HEK293T (cell line): ENCODE data around the gene PDILT.

Source experiments
- BHLHE40 ChIP-seq: fragments of 450-650 bp; IDR thresholded peaks from 2 replicates; pipeline ENCODE4 v1.6.1; 2016; ENCODE audit warnings: mild to moderate bottlenecking, moderate library complexity, borderline replicate concordance
- ELF4 ChIP-seq: fragments of 450-650 bp; IDR thresholded peaks from 2 replicates; pipeline ENCODE4 v1.6.1; 2017; ENCODE audit warnings: antibody characterized with exemption
- FOXA1 ChIP-seq: fragments of 450-650 bp; IDR thresholded peaks from 2 replicates; pipeline ENCODE4 v1.6.1; 2016; ENCODE audit warnings: mild to moderate bottlenecking
- FOXK2 ChIP-seq: fragments of 450-650 bp; IDR thresholded peaks from 2 replicates; pipeline ENCODE4 v1.6.1; 2016; ENCODE audit warnings: mild to moderate bottlenecking
- FOXM1 ChIP-seq: fragments of 450-650 bp; IDR thresholded peaks from 2 replicates; pipeline ENCODE4 v1.6.1; 2017; ENCODE audit warnings: mild to moderate bottlenecking, borderline replicate concordance
- HDGF ChIP-seq: fragments of 450-650 bp; IDR thresholded peaks from 2 replicates; pipeline ENCODE4 v1.6.1; 2017; ENCODE audit warnings: antibody characterized with exemption, borderline replicate concordance
- L3MBTL2 ChIP-seq: fragments of 450-650 bp; conservative IDR thresholded peaks from 2 replicates; pipeline ENCODE4 v1.6.1; 2016; ENCODE audit warnings: mild to moderate bottlenecking
- NFRKB ChIP-seq: fragments of 450-650 bp; IDR thresholded peaks from 2 replicates; pipeline ENCODE4 v1.6.1; 2016; ENCODE audit warnings: mild to moderate bottlenecking, moderate library complexity
- SP1 ChIP-seq: fragments of 450-650 bp; IDR thresholded peaks from 2 replicates; pipeline ENCODE4 v1.6.1; 2017
- SUZ12 ChIP-seq: fragments of 450-650 bp; IDR thresholded peaks from 2 replicates; pipeline ENCODE4 v1.6.1; 2016; ENCODE audit warnings: mild to moderate bottlenecking
- TARDBP ChIP-seq: fragments of 450-650 bp; IDR thresholded peaks from 2 replicates; pipeline ENCODE4 v1.6.1; 2016
- ZNF384 ChIP-seq: fragments of 450-650 bp; IDR thresholded peaks from 2 replicates; pipeline ENCODE4 v1.6.1; 2016
- TF ChIP-seq, protein P1 (sequence below): fragments of 450-650 bp; IDR thresholded peaks from 2 replicates; pipeline ENCODE4 v1.6.1; 2016

DNA sequence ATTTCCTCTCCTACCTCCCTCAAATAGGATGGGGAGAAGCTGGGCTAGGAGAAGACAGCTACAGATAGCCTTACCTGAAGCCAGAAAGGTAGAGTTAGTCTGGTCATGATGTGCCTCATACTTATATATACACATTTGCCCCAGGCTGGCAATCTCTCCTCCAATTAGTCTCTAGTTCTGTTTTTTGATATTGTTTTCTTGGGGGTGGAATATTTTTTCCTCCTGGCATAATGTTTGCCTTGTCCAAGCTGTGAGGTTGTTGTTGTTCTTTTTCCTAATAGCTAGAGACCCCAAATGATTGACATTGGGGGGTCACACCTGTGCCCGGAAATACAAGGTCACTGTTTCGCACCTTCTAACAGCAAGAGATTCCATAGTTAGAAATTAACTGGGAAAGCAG, 51.9 kb downstream of the PDILT start, which contains the start of gene UMOD:
- TF ChIP-seq SP1: no peak
- TF ChIP-seq SUZ12: no peak
- no peak for TF ChIP-seq FOXM1
- TF ChIP-seq ZNF384: no peak
- TF ChIP-seq FOXA1: no peak
- no peak for TF ChIP-seq ELF4
- TF ChIP-seq FOXK2: no peak
- TF ChIP-seq TARDBP: no peak
- TF ChIP-seq BHLHE40: no peak
- TF ChIP-seq L3MBTL2: no peak
- TF ChIP-seq HDGF: no peak
- TF ChIP-seq NFRKB: no peak
- TF ChIP-seq, protein P1, sequence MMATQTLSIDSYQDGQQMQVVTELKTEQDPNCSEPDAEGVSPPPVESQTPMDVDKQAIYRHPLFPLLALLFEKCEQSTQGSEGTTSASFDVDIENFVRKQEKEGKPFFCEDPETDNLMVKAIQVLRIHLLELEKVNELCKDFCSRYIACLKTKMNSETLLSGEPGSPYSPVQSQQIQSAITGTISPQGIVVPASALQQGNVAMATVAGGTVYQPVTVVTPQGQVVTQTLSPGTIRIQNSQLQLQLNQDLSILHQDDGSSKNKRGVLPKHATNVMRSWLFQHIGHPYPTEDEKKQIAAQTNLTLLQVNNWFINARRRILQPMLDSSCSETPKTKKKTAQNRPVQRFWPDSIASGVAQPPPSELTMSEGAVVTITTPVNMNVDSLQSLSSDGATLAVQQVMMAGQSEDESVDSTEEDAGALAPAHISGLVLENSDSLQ: no peak
